ENCODE data around the gene CDK9. TPM values are rescaled to one million over a fixed set of nuclear protein-coding genes. Genes with fewer than 3 reads are reported as not detected.

CDK9 gene
- total RNA-seq, 6 experiments from 2014 or later, result 52.0 to 61.3 (median 56.2) TPM

- Mint-ChIP-seq H3K4me3 (peak overlapping the region; percentile 84), H3K27ac (peak overlapping the region; percentile 99), H3K27me3 (ENCODE audit: insufficient read depth) (no peaks in the 10 kb centered on the region), H3K9me3 (no peaks in the 10 kb centered on the region), H3K36me3 (ENCODE audit: low read depth) (peaks cover 30% of the 10 kb centered on the region), H3K4me1 (ENCODE audit: low read depth) (peaks cover 60% of the 10 kb centered on the region)
- TF ChIP-seq CTCF (IDR thresholded peaks at IDR 0.05), result no peak
- no peak for DNase-seq
Measured at GRCh38 chr9:127837346-127837745, 51.5 kb downstream of the CDK9 start.

GRCh38 chr9:127838375-127839078, 52.7 kb downstream of the CDK9 start:
- peaks cover 54% of the 10 kb centered on the region for H3K4me1 Mint-ChIP-seq (ENCODE audit: low read depth)
- peak overlapping the region; percentile 99 for H3K27ac Mint-ChIP-seq

More at GRCh38 chr9:127838375-127839078, 52.7 kb downstream of the CDK9 start:
- no peak; the same call in 1 of the 2 replicates for TF ChIP-seq CTCF (IDR thresholded peaks at IDR 0.05)
- H3K36me3 Mint-ChIP-seq (ENCODE audit: low read depth), result peaks cover 37% of the 10 kb centered on the region
- peak overlapping the region; percentile 84 for H3K4me3 Mint-ChIP-seq
- H3K27me3 Mint-ChIP-seq (ENCODE audit: insufficient read depth), result no peaks in the 10 kb centered on the region; the same call in 1 of the 2 replicates
- peak; percentile 97 for DNase-seq
- H3K9me3 Mint-ChIP-seq, result no peaks in the 10 kb centered on the region

Small RNAs within 50 kb of the gene (microRNA-seq; reads per million reads assigned to microRNA genes)
- not detected for gene MIR2861
- gene MIR3960, result not detected

Other genes starting within 250 kb of the CDK9 start
- 10 to 100 TPM; 61.9 to 90.7 (median 73.6) TPM for gene STXBP1, start 173.8 kb upstream of the CDK9 start, total RNA-seq (2021; fragmentation: NEBNext Ultra II Directional; extraction: Animal tissue kit (Norgen Biotek cat#: 25700))
- under 1 TPM in 2 of 6 experiments, not detected in 4; 0.07 to 0.08 TPM for gene CFAP157, start 79.0 kb upstream of the CDK9 start, total RNA-seq (2021; fragmentation: NEBNext Ultra II Directional; extraction: Animal tissue kit (Norgen Biotek cat#: 25700))
- gene PTRH1, start 70.4 kb upstream of the CDK9 start, total RNA-seq (2021; fragmentation: NEBNext Ultra II Directional; extraction: Animal tissue kit (Norgen Biotek cat#: 25700)), result 10 to 100 TPM; 21.0 to 22.1 (median 21.5) TPM
- gene TTC16, start 70.0 kb upstream of the CDK9 start, total RNA-seq (2021; fragmentation: NEBNext Ultra II Directional; extraction: Animal tissue kit (Norgen Biotek cat#: 25700)), result not detected
- gene TOR2A, start 50.7 kb upstream of the CDK9 start, total RNA-seq (2021; fragmentation: NEBNext Ultra II Directional; extraction: Animal tissue kit (Norgen Biotek cat#: 25700)), result 1 to 10 TPM; 6.6 to 8.3 (median 8.1) TPM
- gene SH2D3C, start 7.4 kb upstream of the CDK9 start, total RNA-seq (2021; fragmentation: NEBNext Ultra II Directional; extraction: Animal tissue kit (Norgen Biotek cat#: 25700)), result not detected
- 10 to 100 TPM; 51.9 to 69.2 (median 62.7) TPM for gene FPGS, start 16.8 kb downstream of the CDK9 start, total RNA-seq (2021; fragmentation: NEBNext Ultra II Directional; extraction: Animal tissue kit (Norgen Biotek cat#: 25700))
- 100 to 1,000 TPM; 205 to 249 (median 227) TPM for gene ENG, start 68.6 kb downstream of the CDK9 start, total RNA-seq (2021; fragmentation: NEBNext Ultra II Directional; extraction: Animal tissue kit (Norgen Biotek cat#: 25700))
- 100 to 1,000 TPM; 109 to 130 (median 124) TPM for gene AK1, start 91.6 kb downstream of the CDK9 start, total RNA-seq (2021; fragmentation: NEBNext Ultra II Directional; extraction: Animal tissue kit (Norgen Biotek cat#: 25700))
- 10 to 100 TPM; 29.3 to 40.6 (median 34.2) TPM for gene ST6GALNAC6, start 113.6 kb downstream of the CDK9 start, total RNA-seq (2021; fragmentation: NEBNext Ultra II Directional; extraction: Animal tissue kit (Norgen Biotek cat#: 25700))
- 10 to 100 TPM; 22.9 to 33.4 (median 27.7) TPM for gene ST6GALNAC4, start 131.0 kb downstream of the CDK9 start, total RNA-seq (2021; fragmentation: NEBNext Ultra II Directional; extraction: Animal tissue kit (Norgen Biotek cat#: 25700))
- gene PIP5KL1, start 144.7 kb downstream of the CDK9 start, total RNA-seq (2021; fragmentation: NEBNext Ultra II Directional; extraction: Animal tissue kit (Norgen Biotek cat#: 25700)), result 1 to 10 TPM; 1.7 to 3.1 (median 2.1) TPM
- gene DPM2, start 151.8 kb downstream of the CDK9 start, total RNA-seq (2021; fragmentation: NEBNext Ultra II Directional; extraction: Animal tissue kit (Norgen Biotek cat#: 25700)), result 10 to 100 TPM; 42.5 to 49.6 (median 47.1) TPM
- gene EEIG1, start 195.0 kb downstream of the CDK9 start, total RNA-seq (2021; fragmentation: NEBNext Ultra II Directional; extraction: Animal tissue kit (Norgen Biotek cat#: 25700)), result 10 to 100 TPM; 26.7 to 35.4 (median 29.3) TPM

Measured in HFFc6 (cell line).